ENCODE measurements around the gene TIGD4.
"Not testable (repeated sequence)": the region's sequence is repeated elsewhere in the genome, so short reads cannot be mapped to it uniquely, and the experiment has no call there.

Gene TIGD4

DNA sequence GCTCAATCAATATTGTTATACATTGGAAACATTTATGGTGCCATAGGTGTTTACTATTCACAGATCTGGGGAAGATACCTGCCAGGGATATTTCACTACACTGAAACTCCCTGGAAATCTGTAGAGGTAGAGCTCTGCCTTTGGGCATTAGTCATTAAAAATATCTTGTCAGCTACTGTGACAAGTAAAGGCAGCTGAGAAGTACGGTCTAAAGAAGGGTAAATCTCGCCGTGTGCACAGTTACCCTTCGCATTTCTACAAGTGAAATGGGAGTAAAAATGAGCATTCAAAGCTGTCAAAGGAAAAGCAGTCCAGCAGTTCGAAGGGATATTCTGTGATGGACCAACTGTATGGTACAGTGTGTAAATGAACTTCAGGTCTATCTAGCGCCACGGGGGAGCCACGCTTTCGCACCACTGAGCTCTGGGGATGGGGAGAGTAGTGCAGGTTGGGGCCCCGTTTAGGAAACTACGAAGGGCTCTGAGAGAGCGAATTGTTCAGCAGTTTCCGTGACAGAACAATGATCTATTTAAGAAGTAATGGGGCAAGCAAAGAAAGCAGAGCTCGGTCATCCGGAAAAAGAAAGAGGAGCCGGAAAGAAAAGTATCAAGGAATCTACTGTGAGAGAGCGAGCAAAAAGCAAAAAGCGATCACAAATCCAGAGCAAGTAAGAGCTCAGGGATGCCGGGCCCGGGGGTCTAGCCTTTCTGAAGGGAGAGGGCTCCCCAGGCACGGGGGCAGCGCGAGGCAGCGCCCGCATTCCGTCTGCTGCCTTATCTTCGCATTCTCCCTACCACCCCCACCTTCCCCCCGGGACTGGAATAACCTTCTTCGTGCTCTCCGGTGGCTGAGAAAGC is 646 bp downstream of the TIGD4 start:
- DNase-seq = no peak

DNA sequence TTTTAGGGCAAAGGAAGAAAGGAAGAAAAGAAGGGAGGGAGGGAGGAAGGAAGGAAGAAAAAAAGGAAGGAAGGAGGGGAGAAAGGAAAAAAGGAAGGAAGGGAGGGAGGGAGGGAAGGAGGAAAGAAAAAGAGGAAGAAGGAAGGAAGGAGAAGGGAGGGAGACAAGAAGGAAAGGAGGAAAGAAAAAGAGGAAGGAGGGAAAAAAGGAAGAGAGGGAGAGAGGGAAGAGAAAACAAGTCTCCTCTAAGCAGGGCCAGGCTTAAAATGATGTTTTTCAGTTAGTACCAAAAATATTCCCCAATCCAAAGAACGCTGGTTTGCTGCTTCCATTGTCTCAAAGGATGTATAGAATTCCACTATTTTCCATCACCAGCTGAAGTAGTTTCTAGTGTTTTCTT is 2.0 kb downstream of the TIGD4 start:
- DNase-seq = no peak

DNA sequence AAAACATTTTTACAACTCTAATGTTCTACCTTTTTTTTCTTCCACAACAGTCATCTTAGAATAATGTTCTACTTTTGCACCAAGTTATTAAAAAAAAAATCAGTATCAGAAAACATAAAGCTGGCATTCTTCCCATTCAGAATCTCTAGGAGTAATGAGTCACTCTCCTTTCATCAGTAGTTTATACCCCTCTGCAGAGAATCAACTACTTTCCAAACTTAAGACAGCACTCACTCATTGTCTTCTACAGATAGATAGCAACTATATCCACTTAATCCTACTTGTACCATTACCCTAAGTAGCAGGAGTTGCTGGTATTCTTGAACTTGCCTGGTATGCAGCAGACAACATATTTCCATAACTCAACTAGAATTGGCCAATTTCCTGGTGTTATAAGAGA is 3.2 kb downstream of the TIGD4 start:
- DNase-seq = no peak

DNA sequence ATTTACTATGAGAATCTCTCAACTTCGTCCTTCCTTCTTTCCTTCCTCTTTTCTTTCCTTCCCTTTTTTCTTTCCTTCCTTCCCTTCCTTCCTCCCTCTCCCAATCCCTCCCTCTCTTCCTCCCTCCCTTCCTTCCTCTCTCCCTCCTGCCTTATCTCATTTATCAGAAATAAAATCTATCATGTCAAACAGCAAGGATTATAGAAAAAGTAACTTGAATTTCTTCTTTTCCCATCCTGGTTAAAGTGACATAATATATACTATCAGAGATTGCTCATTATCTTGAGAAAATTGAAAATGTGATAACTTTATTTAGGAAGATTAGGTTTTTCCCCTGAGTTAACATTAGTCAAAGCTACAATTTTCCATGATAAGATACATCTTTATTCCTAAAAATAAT is 5.6 kb downstream of the TIGD4 start:
- no peak for DNase-seq

DNA sequence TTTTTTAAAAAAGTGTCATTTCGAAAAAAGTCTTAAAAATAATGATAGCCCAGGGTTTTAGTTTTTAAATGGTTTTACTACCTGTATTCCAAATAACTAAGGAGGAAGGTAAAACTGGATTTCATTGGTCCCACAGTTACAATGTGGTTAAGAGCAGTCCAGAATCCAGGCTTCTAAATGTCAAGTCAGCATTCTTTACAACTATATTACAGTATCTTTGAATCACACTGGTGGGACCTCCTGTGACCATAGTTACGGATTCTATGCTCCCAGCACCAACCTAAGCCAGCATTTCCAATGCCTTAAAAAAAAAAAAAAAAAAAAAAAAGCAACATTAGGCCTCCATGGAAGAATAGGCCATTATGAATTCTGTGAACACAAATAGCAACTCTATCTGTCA is 6.2 kb downstream of the TIGD4 start:
- DNase-seq = no peak

DNA sequence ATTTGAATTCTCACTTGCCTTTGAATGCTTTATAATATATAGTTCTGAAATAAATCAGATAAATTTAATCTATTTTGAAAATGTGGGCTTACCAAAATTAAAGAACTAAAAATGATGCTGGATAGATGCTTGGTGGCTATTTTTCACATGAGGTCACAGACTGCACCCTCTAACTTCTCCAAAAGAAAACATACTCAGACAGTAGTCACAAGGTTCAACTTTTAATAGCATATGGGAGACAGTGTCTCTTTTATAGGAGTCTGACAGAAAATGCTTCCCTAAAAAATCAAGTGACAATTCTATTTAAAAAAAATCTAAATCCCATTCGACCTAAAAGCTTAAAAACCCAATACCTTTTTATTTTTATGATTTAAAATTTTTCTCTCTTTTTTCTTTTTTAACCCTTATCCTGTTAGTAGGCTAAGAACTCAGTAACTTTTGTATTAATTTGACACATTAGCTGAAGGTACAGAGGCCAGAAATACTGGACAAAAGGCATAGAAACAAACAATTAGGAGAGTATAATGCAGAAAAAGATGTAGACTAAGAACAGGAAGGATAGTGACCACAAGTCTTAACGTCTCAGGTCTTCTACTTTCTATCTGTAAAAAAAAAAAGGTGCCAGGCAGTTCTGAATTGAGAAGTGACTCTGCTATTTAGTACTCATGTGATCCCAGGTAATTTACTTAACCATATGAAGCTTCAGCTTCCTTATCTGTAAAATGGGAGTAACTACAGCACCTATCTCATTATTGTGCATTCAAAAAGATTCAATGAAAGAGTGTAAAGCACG is 7.6 kb downstream of the TIGD4 start:
- DNase-seq = no peak

DNA sequence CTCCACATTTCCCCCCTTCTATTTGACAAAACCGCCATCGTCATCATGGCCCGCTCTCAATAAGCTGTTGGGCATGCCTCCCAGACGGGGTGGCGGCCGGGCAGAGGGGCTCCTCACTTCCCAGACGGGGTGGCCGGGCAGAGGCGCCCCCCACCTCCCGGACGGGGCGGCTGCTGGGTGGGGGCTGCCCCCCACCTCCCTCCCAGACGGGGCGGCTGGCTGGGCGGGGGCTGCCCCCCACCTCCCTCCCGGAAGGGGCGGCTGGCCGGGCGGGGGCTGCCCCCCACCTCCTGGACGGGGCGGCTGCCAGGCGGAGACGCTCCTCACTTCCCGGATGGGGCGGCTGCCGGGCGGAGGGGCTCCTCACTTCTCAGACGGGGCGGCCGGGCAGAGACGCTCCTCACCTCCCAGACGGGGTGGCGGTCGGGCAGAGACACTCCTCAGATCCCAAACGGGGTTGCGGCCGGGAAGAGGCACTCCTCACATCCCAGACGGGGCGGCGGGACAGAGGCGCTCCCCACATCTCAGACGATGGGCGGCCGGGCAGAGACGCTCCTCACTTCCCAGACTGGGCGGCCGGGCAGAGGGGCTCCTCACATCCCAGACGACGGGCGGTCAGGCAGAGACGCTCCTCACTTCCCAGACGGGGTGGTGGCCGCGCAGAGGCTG is 14.3 kb downstream of the TIGD4 start:
- not testable (repeated sequence) for DNase-seq

DNA sequence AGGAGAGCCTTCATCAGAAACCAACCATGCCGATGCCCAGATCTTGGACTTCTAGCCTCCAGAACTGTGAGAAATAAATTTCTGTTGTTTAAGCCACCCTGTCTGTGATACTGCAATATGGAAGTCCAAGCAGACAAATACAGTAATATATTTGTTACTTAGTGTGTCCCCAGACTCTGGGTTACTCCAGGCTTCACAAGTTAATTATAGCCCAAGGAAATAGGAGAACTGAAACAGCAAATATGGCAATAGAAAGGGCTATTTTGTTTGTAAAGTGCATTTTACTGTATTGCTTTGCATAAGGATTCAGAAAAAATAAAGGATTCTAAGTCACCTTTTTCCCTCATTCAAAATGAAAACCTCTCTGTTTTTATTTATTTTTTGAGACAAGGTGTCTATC is 15.7 kb downstream of the TIGD4 start:
- DNase-seq = no peak

DNA sequence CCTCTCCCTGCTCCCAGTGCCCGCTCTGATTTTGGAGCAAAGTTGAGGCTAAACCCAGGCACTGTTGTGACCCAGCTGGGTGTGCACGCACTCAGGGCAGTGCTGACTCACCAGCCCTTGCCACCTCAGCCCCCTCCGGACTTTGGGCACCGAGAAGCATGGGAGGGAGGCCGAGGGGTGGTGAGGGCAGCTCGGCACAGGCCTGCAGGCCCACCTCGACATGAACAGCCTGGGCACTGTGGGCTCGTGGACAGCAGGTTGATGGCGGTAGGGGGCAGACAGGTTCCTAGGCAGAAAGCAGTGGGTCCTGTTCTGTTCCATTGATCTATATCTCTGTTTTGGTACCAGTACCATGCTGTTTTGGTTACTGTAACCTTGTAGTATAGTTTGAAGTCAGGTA is 30.9 kb downstream of the TIGD4 start:
- DNase-seq = no peak

DNA sequence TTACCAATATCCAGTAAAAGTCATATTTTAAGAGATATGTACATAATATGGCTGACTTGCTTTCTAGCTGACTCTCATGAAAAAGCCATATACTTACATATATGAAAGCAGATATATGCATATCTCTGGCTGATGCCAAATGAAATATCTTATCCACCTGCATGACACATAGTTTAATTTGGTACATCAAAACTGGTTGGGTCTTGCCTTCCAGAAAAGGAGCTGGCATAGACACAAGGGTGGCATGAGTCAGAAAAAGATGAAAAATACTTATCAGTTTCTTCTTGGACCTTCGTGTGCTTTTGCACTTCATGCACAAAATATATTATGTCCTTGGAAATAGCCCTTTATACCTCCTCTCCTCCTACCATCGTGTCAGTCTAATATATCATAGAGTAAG is 32.1 kb downstream of the TIGD4 start:
- no peak for DNase-seq

DNA sequence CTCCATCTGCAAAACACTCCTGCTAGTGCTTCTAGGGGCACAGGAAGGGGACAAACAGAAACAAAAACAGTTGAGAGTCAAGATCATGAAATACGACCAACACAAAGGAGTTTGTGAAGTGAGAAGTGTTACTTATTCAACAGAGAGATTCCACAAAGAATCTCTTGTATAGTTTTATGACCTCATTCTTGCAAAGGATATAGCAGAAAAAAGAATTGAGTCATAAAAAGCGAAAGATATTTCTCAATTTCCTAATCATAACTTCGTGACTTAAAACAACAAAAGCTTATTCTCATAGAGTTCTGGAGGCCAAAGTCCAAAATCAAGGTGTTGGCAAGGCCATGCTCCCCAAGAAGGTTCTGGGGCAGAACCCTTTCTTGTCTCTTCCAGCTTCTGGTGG is 40.7 kb downstream of the TIGD4 start:
- DNase-seq = no peak

DNA sequence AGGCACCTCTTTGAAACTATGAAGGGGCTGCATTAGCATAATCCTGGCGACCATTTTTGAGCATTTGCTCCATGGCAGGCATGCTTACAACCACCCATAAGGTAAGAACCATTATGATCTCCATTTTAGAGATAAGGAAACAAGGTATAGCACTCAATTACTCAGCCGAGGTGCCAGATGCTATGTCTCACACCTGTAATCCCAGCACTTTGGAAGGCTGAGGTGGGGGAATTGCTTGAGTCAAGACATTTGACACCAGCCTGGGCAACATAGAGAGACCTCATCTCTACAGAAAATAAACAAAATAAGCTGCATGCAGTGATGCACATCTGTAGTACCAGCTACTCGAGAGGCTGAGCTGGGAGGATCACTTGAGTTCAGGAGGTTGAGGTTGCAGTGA is 43.6 kb downstream of the TIGD4 start:
- DNase-seq = no peak

DNA sequence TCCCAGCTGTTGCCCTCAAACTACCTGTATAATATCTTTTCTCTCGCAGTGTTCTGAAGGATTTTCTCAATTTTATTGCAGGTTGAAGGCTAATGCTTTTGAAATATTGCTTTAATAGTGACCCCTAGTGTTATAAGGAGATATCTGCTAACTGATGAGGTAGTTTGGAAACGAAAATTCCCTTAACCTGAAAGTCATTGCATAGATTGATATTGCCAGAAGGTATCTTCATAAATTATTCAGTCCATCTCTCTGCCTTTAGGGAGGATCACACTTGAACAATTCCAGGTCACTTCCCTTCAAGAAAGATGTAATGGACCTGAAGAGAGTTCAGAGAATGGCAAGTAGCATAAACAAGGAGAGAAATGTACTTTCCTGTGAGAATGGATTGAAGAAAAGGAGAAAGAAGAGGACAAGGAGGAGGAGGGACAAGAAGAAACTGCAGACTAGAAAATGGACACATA is 44.1 kb downstream of the TIGD4 start:
- DNase-seq = no peak

DNA sequence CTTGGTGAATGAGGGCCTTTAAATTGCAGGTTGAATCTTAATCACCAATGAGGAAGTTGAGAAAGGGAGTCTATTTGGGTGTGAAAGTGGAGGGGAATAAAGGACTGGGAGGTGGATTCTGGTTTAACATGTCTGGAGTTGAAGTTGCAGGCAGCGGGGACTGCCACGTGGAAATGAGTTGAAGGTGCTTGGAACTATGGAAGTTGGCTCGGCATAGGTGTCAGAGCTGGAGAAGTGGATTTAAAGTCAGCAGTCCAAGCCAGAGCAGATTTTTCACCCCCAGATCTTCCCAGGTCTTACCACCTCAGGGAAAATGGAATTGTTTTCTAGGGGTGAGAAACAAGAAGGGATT is 44.9 kb downstream of the TIGD4 start:
- DNase-seq = no peak

DNA sequence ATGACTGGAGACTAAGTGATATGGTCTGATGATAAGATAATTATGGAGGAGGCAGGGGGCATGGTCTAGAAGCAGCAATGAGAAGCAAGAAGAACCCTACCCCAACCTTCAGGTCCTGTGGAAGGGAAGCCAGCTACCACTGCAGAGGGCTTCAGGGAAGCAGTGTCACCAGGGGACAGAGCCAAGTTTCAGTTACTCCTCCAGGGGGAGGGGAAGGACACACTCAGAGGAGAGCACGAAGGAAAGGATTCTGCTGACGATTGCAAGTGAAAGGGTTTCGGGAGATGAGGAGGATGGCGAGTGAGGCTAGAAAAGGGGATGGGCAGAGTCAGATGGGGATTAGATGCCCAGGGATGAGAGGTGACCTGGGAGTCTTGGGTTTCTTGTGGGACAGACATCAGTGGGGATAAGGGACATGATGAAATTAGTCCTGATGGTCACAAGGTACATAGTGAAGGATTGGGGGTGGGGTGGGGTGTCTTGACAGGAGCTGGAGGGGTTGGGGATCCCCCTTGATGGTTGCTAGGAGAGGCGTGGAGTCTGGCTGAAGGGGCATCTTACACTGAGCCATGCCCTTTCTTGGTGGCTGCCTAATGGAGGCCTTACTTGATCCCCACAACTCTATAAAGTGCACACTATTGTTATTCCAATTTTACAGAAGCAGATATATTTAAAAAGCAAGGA is 45.4 kb downstream of the TIGD4 start:
- DNase-seq = no peak

DNA sequence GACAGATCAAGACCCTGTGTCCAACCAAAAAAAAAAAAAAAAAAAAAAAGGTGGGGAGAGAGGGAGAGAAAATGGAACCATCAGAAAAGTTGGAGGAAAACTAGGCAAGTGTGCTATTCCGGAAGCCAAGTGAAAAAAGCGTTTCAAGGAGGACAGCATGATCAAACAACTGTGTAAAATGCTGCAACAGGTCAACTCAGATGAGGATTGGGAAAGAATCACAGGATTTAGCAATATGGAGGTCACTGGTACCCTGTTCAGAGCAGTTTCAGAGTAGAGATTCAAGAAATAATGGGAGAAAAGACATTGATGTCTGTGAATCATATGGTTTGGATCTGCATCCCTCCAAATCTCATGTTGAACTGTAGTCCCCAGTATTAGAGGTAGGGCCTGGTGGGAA is 47.5 kb downstream of the TIGD4 start:
- DNase-seq = no peak

DNA sequence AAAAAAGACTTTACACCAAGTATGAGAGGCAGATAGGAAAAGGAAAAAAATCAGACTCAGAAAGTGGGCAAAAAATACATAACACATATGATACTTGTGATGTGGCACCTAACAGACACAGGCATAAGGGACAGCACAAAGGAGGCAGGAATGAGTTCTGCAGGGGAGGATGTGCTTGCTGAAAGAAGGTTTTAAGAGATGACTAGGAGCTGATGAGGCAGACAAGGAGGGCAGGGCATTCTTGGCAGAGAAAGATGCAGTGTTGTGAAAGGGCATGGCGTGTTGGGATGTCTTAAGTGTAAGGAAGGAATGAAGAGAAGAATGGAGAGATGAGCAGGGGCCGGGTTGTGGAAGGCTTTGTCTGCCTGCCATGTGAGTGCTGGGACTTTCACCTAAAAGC is 50.1 kb downstream of the TIGD4 start:
- no peak for DNase-seq

DNA sequence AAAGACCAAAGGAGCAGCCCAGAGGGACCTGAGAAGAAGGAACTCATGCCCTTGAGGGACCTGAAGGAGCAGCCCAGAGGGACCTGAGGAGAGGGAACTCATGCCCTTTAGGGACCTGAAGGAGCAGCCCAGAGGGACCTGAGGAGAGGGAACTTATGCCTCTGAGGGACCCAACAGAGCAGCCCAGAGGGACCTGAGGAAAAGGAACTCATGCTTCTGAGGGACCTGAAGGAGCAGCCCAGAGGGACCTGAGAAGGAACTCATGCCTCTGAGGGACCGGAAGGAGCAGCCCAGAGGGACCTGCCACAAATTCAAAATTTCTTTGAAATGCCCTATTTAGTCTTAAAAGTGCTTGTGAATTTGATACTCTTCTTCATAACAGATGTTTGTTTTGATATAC is 51.2 kb downstream of the TIGD4 start:
- DNase-seq = no peak

DNA sequence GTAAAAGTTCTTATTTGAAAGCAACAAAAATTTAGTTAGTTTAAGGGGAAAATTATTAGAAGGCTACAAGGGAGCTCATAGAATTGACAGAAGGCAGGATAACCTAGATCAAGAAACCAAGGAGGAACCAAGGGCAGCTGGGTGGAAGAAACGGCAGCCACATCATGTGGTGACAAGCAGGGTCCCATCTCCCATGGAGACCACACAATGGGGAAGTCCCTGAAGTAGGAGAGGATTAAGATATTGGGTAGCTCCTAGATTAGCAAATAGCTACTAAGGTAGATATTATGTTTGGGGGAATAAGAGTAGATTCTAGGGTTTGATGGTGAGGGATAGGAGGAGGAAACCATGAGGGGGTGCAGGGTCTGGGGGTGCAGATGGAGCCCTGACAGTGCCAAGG is 51.7 kb downstream of the TIGD4 start:
- no peak for DNase-seq

DNA sequence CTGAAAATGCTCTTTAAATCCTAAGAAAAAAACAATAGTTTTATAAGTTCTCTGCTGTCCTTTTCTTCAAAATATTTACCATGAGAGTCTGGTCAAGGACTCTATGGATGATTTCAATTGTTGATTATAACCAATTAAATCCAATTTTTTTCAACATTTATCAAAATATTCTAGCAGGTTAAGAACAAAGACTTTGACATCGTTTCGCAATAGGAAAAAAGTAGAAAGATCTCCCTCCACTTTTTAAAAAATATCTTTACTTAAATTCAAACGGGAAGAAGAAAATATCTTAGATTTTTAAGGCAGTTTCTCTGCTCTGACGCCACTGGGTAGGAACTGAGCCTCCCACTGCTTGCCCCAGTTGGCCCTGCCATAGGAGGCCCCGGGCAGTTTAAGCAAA is 55.0 kb downstream of the TIGD4 start:
- no peak for DNase-seq

DNA sequence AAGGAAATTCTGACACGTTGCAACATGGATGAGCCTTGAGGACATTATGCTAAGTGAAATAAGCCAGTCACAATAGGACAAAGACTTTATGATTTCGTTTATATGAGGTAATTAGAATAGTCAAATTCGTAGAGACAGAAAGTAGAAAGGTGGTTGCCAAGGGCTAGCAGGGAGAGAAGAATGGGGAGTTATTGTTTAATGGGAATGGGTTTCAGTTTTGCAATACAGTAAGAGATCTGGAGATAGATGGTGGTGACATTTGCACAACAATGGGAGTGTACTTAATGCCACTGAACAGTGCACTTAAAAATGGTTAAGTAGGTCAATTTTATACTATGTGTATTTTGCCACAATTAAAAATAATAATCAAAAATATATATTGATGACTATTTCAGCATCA is 56.3 kb downstream of the TIGD4 start:
- no peak for DNase-seq

DNA sequence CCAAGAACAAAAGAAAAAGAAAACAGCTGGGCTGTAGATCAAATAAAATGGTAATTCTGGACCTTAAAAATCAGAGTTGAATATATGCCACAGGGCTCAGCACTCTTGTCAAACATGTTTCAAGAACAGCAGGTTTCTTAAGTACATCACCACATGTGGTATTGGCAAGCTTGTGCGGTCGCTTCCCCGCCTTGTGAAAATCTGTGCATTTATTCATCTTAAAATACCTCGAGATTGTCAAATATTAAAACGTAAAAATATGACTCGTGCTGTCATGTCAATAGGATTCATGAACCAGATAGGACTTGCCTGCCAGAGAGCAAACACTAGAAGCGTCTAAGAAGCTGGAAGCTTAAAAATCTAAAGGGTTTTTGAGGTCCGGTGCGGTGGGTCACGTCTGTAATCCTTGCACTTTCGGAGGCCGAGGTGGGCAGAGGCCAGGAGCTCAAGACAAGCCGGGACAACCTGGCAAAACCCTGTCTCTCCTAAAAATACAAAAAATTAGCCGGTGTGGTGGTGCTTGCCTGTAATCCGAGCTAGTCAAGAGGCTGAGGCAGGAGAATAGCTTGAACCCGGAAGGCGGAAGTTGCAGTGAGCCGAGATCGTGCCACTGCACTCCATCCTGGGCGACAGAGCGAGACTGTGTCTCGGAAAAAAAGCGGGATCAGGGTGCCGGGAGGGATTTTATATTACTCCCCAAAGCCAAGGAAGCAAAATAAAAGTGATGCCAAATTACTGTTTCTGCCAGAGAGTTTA is 59.6 kb downstream of the TIGD4 start:
- no peak for DNase-seq
